ENCODE measurements around the gene BEND7.
"Not testable (repeated sequence)": the region's sequence is repeated elsewhere in the genome, so short reads cannot be mapped to it uniquely, and the experiment has no call there.

The BEND7 gene

DNA sequence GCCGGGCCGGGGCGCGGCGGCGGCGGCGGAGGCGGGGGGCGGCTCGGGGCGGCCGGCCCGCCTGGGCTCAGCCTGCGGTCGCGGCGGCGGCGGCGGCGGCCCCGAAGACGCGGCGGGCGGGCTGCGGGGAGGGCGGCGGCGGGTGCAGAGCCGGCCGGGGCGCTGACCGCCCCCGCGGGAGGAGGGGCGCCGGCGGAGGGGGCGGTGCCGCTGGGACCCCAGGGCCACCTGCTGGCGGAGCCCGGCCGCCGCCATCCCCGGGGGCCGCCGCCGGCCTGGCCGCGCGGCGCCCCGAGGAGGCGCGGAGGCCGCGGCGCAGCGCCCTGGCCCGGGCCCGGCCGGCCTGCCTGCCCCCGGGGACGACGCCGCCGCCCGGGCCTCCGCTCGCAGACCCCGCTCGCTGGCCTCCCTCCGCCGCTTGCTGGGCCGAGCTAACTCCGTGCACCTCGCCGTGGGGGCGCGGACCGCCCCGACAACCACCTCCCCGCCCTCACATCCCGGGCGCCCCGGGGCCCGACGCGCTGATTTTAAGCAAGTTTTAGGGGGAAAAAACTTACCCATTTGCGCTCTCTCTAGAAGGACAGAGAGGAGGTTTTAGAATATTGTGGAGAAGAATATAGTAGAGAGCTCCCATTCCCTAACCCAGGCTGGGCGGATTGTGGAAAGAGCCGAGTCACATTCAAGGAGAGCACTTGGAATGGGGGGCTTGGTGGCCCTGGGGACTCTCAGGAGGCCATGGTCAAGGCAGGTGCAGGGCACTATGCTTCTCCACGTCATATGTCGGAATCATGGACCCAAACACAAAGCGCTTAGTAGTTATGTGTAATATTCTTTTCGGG is at the start of gene BEND7:
TSS of gene BEND7 (minus strand) at position 140 of the 839 bp plus-strand sequence. CDS start 481 bp downstream, outside the sequence.
- DNase-seq: peak; percentile 44

- no peak for DNase-seq
Measured at GRCh38 chr10:13573960-13574359, 45.1 kb upstream of the BEND7 start.

DNA sequence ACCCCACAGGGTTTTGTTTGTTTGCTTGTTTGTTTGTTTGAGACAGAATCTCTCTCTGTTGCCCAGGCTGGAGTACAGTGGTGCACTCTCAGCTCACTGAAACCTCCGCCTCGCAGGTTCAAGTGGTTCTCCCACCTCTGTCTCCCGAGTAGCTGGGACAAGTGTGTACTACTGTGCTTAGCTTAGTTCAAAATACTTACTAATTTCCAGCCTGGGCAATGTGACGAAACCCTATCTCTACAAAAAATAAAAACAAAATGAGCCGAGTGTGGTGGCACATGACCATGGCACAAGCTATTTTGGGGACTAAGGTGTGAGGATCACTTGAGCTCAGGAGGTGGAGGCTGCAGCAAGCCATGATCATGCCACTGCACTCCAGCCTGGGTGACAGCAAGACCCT is 42.7 kb upstream of the BEND7 start:
- no peak for DNase-seq

GRCh38 chr10:13567030-13567429 is 38.2 kb upstream of the BEND7 start:
- DNase-seq: peak; percentile 76

DNA sequence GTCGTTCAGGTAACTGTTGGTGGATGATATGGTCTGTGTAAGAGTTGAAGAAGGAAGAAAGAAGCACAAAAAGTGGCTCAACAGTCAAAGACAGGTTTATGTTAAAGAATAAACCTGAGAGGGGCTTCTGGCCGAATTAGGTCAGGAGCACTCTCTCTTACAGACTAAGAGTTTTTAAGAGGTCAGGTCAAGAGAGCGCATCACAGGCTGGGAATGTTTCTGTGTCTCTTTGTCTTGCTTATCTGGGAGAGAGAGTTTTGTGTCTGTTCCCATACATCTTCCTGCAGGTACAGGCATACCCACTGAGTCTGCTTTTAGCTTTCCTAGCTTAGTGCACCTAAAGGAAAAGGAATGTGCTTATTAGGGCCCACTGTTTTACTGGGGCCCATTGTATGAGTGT is 35.8 kb upstream of the BEND7 start:
- no peak for DNase-seq

GRCh38 chr10:13563481-13564445 is 34.9 kb upstream of the BEND7 start:
- no peak for DNase-seq

DNA sequence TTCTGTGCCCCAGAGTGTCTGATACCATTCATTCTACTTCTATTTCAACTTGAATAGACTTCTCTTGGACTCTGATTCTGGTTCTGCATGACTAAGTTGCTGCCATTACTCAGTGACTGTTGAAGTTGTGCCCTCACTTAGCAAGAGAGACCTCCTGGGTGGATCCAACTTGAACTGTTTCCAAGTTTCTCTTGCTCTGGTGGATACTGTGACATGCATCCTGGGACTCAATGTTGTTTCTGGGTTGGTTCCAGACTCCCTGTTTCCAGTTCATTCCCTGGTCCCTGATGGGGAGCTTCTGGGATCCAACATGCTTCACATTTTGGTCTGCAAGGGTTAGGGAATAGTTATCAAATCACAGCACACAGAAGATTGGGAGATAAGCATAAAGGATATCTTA is 31.8 kb upstream of the BEND7 start:
- DNase-seq: no peak

DNA sequence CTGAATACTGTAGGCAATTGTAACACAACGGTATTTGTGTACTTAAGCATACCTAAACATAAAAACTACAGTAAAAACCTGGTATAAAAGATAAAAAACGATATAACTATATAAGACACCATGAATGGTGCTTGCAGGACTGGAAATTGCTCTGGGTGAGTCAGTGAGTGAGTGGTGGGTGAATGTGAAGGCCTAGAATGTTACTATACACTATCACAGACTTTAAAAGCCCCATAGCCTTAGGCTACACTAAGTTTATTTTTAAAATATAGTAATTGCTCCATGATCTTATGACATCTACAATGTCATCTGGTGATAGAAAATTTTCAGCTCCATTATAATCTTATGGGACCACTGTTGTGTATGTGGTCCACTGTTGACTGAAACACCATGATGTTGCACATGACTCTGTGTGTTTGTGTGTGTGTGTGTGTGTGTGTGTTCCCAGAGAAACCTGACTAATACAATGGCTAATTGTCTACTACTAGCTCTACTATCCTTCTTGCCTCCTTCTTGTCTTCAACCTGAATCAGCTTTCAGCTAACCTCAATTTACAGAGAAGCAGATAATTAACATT is 30.4 kb upstream of the BEND7 start:
- no peak for DNase-seq

- DNase-seq: no peak
Measured at GRCh38 chr10:13555884-13556510, 27.2 kb upstream of the BEND7 start.

DNA sequence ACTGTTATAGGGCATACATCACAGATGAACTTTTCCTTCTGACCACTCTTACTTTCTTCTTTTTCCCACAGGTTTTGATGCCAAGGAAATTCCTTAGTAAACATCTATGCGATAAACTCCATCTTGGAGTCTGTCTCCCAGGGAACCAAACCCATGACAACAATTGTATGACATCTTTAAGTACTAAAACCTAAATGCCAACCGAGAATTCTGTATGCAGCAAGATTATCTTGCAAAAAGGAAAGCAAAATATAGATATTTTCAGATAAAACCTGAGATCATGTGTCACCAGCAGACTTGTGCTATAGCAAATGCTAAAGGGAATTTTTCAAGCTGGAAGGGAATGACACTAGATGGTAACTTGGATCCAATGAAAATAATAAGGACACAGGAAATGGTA is 22.0 kb upstream of the BEND7 start:
- no peak for DNase-seq

GRCh38 chr10:13542533-13542932 is 13.7 kb upstream of the BEND7 start:
- DNase-seq: no peak

DNA sequence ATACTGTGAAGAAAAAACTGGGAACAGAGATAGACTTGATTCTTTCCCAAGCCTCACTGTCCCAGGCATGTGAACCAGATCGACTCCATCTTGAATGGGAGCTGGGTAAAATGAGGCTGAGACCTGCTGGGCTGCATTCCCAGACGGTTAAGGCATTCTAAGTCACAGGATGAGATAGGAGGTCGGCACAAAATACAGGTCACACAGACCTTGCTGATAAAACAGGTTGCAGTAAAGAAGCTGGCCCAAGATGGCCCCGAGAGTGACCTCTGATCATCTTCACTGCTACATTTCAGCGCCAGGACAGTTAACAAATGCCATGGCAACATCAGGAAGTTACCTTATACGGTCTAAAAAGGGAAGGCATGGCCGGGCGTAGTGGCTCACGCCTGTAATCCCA is 9.2 kb upstream of the BEND7 start:
- not testable (repeated sequence) for DNase-seq

DNA sequence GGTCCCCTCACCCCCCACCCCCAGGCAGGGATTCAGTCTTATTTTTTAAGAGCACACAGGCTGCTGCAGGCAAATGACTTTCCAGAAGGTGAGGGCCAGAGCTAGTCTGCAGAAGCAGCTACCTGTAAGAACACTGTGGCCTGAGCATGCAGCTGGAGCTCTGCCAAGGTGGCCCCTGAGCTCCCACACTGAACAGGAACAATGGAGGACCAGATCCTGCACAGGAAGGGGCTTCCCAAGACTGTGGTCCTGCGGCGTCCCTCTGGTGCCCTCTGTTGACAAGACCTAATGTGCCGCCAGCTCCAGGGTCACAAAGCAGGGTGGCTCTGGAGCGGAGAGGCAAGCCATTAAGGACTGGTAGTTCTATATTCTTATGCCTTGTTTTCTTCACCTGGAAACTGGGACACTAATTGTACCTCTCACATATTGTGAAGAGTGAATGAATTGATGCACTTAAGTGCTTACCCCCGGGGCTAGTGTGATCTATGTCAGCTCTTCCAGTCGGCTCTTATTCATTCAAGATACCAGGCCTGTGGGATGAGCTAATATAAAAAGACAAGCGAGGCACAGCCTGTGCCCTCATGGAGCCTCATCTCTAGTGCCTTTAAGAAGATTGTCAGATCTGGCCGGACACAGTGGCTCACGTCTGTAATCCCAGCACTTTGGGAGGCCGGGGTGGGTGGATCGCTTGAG is 8.0 kb upstream of the BEND7 start:
- peak; percentile 83 for DNase-seq

GRCh38 chr10:13535346-13535745 is 6.5 kb upstream of the BEND7 start:
- DNase-seq: no peak

- DNase-seq: no peak
Measured at GRCh38 chr10:13529714-13529973, 830 bp upstream of the BEND7 start.

- DNase-seq: peak; percentile 29
Measured at GRCh38 chr10:13528123-13528874, 515 bp downstream of the BEND7 start.

DNA sequence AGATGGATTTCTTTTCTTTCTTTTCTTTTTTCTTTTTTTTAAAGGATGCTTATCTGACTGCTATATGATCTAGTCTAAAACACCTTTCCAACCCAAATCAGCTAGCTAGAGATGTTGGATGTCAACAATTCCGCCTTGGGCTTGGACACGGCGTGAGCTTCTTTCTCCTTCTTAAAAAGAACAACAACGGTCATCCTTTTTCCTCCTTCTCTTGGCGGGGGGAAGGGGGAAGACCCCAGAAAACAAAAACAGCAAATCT is 1.0 kb downstream of the BEND7 start:
- DNase-seq: no peak

DNA sequence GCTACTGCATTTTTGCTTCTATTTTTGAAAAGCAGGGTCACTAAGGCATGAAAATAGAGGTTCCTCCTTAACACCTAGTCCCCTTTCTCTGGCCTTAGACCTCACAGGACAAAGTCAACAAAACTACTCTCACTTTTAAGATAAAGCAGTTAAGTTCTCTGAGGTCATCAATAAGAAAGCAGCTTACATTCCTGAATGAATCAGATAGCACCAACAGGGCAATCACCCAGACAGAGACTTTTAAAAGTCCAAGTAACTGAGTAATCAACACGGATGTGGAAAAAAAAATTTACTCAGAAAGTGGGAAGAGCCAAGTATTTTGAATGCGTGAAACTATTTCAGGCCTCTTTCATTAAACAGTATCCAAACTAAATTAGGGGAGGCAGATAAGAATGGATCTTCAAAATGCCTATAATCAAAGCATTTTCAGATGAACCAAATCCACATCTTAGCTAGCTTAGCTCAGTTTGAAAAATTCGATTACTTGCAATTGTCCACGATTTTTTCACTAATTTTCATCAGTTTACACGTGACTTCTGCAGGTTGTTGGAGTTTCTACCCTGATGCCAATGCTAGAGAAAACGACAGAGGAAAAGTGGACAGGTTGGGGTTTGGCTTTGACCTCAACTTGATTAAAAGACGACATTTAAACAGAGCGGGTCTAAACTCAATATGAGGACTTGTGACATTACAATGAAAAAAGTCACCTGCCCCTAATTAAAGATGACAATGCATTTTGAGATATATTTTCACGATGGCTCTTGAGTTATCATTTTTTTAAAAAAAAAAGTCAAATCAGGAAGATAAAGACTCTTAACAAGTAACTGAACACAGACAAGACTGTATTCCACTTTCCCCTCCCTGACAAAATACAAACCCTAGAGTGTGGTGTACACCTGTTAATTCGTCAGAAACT is 1.6 kb downstream of the BEND7 start:
- DNase-seq: no peak

DNA sequence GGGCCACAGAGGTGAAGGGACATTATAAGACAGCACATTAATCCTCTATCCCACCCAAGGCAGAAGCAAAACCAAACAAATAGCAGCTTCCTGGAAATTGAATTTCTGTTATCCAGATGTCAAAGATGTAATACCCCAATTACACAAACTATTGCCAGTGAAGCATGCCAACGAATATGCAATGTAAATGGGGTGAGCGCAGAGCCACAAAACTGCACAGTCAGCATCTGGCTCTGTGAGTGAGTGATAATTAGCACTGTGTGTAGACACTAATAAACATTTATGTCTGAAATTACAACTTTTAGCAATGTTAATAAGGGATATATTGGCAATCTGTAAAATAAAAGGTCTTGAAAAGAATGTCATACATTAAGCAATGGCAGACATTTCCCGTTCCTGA is 3.2 kb downstream of the BEND7 start:
- DNase-seq: no peak

- no peak for DNase-seq
Measured at GRCh38 chr10:13521026-13521425, 7.8 kb downstream of the BEND7 start.

DNA sequence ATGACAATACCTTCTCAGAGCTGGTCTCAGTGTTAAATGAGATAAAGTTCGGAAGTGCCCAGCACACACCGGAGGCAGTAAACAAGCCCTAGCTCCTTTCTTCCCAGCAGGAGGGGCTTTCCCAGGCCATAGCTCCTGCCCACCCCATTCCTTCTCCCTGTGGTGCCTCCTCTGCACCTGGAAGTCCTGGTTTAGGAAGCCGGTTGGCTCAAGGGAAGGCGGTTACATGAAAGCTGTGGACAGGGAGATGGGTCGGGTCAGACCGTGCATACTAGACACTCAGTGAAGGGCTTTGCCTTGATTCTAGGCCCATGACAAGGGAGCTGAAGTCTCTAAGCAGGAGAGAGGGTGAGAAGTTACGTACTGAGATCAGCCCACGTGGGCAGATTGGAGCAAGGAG is 8.6 kb downstream of the BEND7 start:
- no peak for DNase-seq

Measured in hematopoietic multipotent progenitor cell treated with erythropoietin and hydrocortisone succinate and interleukin-3 and kit ligand, for 4 days (in vitro differentiated cells).